Measurements from ENCODE around the gene AMIGO2.
A peak's percentile ranks its signal among the peaks of the same experiment; 100 is the strongest.

Gene AMIGO2

DNA sequence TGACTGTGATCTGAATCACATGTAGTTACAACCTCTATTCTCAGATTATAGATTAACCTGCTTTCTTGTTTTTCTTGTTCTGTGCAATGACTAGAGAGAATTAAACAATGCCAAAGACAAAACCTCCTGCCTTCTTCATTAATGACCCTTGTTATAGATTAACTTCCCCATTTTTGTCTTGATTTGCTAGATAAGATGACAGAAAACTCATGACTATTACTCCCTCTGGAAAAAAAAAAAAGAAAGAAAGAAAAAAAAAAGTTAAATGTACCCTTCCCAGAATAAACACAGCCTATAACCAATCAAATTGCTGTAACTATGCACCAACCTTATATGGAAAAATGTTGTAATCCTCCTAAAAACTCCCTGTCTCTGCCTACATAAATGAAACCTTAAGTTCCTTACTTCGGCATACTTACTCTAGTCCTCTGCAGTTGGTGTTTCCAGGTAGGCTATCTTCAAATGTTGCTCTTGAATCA lies 41.5 kb downstream of the AMIGO2 start:
- TF ChIP-seq, protein P1, sequence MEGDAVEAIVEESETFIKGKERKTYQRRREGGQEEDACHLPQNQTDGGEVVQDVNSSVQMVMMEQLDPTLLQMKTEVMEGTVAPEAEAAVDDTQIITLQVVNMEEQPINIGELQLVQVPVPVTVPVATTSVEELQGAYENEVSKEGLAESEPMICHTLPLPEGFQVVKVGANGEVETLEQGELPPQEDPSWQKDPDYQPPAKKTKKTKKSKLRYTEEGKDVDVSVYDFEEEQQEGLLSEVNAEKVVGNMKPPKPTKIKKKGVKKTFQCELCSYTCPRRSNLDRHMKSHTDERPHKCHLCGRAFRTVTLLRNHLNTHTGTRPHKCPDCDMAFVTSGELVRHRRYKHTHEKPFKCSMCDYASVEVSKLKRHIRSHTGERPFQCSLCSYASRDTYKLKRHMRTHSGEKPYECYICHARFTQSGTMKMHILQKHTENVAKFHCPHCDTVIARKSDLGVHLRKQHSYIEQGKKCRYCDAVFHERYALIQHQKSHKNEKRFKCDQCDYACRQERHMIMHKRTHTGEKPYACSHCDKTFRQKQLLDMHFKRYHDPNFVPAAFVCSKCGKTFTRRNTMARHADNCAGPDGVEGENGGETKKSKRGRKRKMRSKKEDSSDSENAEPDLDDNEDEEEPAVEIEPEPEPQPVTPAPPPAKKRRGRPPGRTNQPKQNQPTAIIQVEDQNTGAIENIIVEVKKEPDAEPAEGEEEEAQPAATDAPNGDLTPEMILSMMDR (IDR thresholded peaks at IDR 0.05; ENCODE audit: control insufficient read depth, insufficient read depth, low read depth, low read length, missing control alignments) = no peak
- no peak for DNase-seq (ENCODE audit: low read depth)
- H3K4me3 ChIP-seq (ENCODE audit: control insufficient read depth, low read depth, low read length) = no peak overlapping the region

DNA sequence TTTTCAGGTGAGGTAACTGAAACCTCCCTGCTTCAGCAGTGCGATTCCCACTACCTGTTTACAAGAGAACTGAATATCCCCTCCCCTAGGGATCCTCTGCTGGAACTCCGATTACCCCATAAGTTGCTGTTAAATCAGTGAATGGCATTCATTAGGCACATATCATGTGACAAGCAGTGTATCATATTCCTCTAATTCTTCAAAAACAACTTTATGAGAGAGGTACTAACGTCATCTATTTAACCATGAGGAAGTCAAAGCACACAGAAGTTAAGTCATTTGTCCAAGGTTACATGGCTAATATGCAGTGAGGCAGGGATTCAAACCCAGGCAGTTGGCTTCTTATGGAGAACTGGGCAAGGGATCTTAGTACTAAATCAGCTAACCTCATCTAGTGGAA lies 44.3 kb downstream of the AMIGO2 start:
- TF ChIP-seq, protein P1 (IDR thresholded peaks at IDR 0.05; ENCODE audit: control insufficient read depth, insufficient read depth, low read depth, low read length, missing control alignments) = no peak
- no peak overlapping the region for H3K4me3 ChIP-seq (ENCODE audit: control insufficient read depth, low read depth, low read length)
- DNase-seq (ENCODE audit: low read depth) = peak; percentile 17

DNA sequence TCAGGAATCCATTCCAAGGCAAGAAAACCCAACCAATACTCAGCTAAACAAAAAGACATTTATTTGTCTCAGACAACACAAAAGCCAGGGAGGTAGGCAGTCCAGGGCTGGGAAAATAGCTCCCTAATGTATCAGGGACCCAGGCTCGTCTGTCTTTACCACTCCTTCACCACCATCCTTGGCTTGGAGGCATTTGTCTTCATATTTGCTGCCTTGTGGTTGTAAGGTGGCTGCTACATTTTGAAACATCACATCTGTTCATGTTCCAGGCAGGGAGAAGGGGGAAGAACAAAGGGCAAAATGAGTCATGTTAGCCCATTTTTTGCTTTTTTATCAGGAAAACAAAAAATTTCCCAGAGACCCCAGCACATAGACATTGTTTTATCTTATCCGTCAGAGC lies 45.1 kb downstream of the AMIGO2 start:
- TF ChIP-seq, protein P1 (IDR thresholded peaks at IDR 0.05; ENCODE audit: control insufficient read depth, insufficient read depth, low read depth, low read length, missing control alignments) = no peak
- no peak overlapping the region for H3K4me3 ChIP-seq (ENCODE audit: control insufficient read depth, low read depth, low read length)
- peak; percentile 60 for DNase-seq (ENCODE audit: low read depth)

DNA sequence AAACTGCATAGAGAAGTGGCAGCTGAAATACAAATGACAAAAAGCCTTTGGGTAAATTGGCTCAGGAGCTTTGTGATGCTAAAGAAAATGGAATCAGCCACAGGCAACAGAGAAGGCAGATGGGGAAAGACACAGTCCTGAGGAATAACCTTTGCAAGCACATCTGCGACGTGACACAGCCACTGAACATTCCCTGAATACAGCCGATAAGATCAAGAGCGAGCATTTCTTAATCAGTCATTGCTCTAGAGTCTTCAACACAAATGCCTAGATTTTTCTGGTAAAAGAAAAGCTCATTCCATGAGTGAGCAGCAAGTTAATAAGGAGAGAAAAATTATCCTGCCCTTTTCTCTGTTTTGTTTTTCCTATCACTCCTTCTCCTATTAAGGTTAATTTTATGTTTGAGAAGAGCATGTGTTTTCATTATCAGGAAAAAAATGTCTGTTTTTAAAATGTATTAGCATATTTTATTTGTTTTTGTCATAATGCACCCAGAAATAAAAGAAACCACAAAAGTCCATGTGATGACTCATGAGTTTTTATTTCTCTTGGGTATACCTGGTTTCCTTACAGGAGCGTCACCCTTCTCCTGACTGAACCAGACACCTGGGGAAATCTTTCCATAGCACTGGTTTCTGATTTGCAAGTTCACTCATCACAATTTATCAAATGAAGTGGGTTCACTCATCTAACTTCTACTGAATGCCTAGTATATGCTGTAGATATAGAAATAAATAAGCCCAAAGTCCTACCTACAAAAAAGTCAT lies 45.8 kb downstream of the AMIGO2 start:
- DNase-seq (ENCODE audit: low read depth) = no peak
- TF ChIP-seq, protein P1 (IDR thresholded peaks at IDR 0.05; ENCODE audit: control insufficient read depth, insufficient read depth, low read depth, low read length, missing control alignments) = no peak
- no peak overlapping the region for H3K4me3 ChIP-seq (ENCODE audit: control insufficient read depth, low read depth, low read length)

DNA sequence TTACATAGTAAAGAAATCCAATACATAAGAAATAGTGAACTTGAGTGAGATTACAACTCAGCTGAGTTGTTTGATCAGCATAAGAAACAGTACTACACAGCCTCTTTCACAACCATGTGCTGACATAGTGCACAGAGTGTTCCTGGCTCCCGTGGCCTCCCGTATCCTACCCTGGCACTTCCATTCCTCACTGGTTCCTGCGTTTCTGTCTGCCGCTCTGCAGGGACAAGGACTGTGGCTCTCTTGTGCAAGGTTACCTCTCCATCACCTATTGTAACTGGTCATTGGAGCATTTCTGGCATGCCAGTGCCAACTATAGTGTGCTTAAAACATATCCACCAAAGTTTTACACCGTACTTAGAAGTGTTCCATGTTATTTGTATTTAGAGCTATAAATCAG lies 46.7 kb downstream of the AMIGO2 start:
- no peak for DNase-seq (ENCODE audit: low read depth)
- TF ChIP-seq, protein P1 (IDR thresholded peaks at IDR 0.05; ENCODE audit: control insufficient read depth, insufficient read depth, low read depth, low read length, missing control alignments) = no peak

DNA sequence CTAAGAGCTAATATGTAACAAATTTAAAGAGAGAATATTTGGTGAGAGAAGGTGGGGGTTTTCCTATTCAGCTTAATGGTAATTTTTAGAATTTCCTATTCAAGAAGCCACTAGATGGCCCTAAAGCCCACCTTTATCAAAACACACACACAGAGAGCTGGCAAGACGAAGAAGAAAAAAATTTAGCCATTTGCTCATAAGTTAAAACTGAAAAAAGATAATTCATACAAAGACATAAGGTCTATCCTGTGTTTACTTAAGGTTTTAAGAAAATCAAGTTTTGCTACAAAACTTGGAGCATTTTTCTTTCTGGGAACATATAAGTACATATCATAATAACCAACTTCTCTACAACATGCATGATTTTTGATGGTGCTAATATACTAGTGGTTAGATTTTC lies 47.1 kb downstream of the AMIGO2 start:
- H3K4me3 ChIP-seq (ENCODE audit: control insufficient read depth, low read depth, low read length) = no peak overlapping the region
- TF ChIP-seq, protein P1 (IDR thresholded peaks at IDR 0.05; ENCODE audit: control insufficient read depth, insufficient read depth, low read depth, low read length, missing control alignments) = peak; percentile 54
- DNase-seq (ENCODE audit: low read depth) = peak; percentile 44

More for the DNA sequence above, 46.7 kb downstream of the AMIGO2 start:
- H3K4me3 ChIP-seq (ENCODE audit: control insufficient read depth, low read depth, low read length) = no peak overlapping the region
